ENCODE data around the gene SPACDR. TPM values are rescaled to one million over a fixed set of nuclear protein-coding genes. Genes with fewer than 3 reads are reported as not detected.

The SPACDR gene
- total RNA-seq, 5 donors from 2014 or later (not counting 1 experiment from before 2014, with no cell fraction given), result 1.3 to 4.0 (median 3.3) TPM

DNA sequence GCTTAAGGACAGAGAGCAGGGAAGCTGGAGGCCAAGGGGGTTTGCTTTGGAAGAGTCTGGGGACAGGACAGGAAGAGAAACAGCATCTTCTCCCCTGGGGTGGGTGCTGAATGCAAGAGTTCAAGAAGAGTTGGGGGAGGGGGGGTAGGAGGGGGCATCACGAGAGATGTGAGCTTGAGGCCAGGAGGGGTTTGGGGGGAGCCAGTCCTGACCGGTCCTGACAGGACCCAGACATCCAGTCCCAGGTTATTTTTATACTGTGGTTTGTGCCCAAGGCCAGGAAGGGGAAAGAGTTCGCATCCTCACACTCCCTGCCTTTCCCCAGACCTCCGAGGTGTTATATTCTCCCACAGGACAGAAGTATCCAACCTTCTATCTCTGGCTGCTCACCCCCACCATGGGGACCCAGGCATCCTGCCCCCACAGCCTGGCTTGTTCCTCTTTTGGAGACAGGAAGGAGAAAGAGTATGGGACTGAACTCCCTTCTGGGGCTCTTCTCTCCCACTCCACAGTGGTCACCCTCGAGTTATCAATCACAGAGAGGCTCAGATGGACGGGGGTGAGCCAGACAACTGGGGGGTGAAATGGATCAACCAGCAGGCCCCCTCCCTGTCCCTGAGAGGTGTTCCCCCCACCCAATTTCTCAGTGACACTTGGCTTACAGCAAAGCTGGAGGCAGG lies 12.2 kb upstream of the SPACDR start:
- peaks cover 49 to 52% (median 50%) of the 10 kb centered on the region in 3 donors for H3K4me1 Mint-ChIP-seq
- Histone ChIP-seq H3K4me3 (ENCODE audit: control insufficient read depth in 1 of 2, extremely low read depth in 1 of 2, low read length in 1 of 2) (peak overlapping the region; percentile 59 to 100), H3K27ac (ENCODE audit: low read length) (peak overlapping the region; percentile 66), H3K36me3 (ENCODE audit: control insufficient read depth in 2 of 2, extremely low read depth in 1 of 2, insufficient read depth in 1 of 2, low read length in 1 of 2) (peaks cover 4 to 52% of the 10 kb centered on the region in 2 donors), H3K9me3 (no peaks in the 10 kb centered on the region), H3K4me1 (ENCODE audit: control insufficient read depth in 1 of 2, extremely low read depth in 1 of 2, insufficient read depth in 2 of 2, low read length in 2 of 2) (peaks cover 27 to 67% of the 10 kb centered on the region in 2 experiments), H3K27me3 (replicated peaks in 1 of 2; ENCODE audit: control insufficient read depth in 2 of 2, extremely low read depth in 1 of 2, insufficient read depth in 2 of 2, low read length in 1 of 2) (peaks cover 0 to 3% of the 10 kb centered on the region in 2 experiments)
- DNase-seq, result no peak
- ChIA-PET POLR2A (interaction anchor here in 1 of 2 donors (0.6 kb wide), 1 partner anchor 373 kb away, joined by 4 read pairs; no protein-coding TSS in a partner anchor), CTCF (interaction anchor here in 1 of 2 donors (0.6 kb wide), 1 partner anchor 14 kb away, joined by 3 read pairs; no protein-coding TSS in a partner anchor)
- no peaks in the 10 kb centered on the region for H3K9me3 Mint-ChIP-seq
- H3K27me3 Mint-ChIP-seq, result no peaks in the 10 kb centered on the region
- WGBS (ENCODE audit: insufficient coverage), result no CpG with 5 or more reads among the region's 6 CpGs
- peak overlapping the region; percentile 91 to 97 (median 92) for H3K4me3 Mint-ChIP-seq
- H3K27ac Mint-ChIP-seq, result peak overlapping the region; percentile 93 to 94
- H3K36me3 Mint-ChIP-seq, result peaks cover 10% of the 10 kb centered on the region
- ATAC-seq (replicated peaks in 1 of 4), result no peak

DNA sequence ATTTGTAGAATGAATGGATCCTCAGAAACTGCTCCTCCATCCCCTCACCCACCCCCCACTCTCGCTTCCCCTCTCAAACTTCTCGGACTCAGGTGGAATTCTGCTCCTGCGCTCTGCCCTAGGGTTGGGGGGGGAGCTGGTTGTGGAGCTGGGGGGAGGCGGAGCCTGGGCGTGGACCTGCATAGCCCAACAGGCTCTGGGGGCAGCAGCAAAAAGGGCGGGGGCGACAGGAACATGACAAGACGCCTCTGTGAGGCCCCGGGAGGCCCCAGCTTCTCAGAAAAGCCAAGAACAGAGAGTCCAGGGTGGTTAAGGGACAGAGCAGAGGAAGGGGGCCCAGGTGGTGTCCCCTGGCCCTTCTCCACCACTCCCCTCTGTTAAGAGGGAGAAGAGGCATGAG lies 11.5 kb upstream of the SPACDR start:
- POLR2A ChIA-PET, result no interaction called here
- peak overlapping the region in 1 of 2 donors; percentile 21 for H3K4me3 ChIP-seq (ENCODE audit: control insufficient read depth in 1 of 2, extremely low read depth in 1 of 2, low read length in 1 of 2)
- H3K9me3 ChIP-seq, result no peaks in the 10 kb centered on the region
- no peaks in the 10 kb centered on the region for H3K27me3 ChIP-seq (replicated peaks in 1 of 2; ENCODE audit: control insufficient read depth in 2 of 2, extremely low read depth in 1 of 2, insufficient read depth in 2 of 2, low read length in 1 of 2)
- Mint-ChIP-seq H3K4me3 (peak overlapping the region; percentile 91 to 97 (median 92)), H3K27me3 (no peaks in the 10 kb centered on the region), H3K36me3 (peaks cover 12% of the 10 kb centered on the region), H3K27ac (peak overlapping the region; percentile 93 to 94), H3K9me3 (no peaks in the 10 kb centered on the region), H3K4me1 (peaks cover 49 to 55% (median 53%) of the 10 kb centered on the region in 3 donors)
- 60% methylated on average over 2 of the region's 9 CpGs for WGBS (ENCODE audit: insufficient coverage)
- H3K4me1 ChIP-seq (ENCODE audit: control insufficient read depth in 1 of 2, extremely low read depth in 1 of 2, insufficient read depth in 2 of 2, low read length in 2 of 2), result peaks cover 27 to 67% of the 10 kb centered on the region in 2 experiments
- no peak for ATAC-seq (replicated peaks in 1 of 4)
- peaks cover 4 to 56% of the 10 kb centered on the region in 2 donors for H3K36me3 ChIP-seq (ENCODE audit: control insufficient read depth in 2 of 2, extremely low read depth in 1 of 2, insufficient read depth in 1 of 2, low read length in 1 of 2)
- no peak for DNase-seq
- peak overlapping the region; percentile 60 for H3K27ac ChIP-seq (ENCODE audit: low read length)
- CTCF ChIA-PET, result interaction anchor here in 1 of 2 donors (0.5 to 1.4 kb wide), 3 partner anchors 84 to 263 kb away, joined by 3 to 5 read pairs (median 3); no protein-coding TSS in a partner anchor

DNA sequence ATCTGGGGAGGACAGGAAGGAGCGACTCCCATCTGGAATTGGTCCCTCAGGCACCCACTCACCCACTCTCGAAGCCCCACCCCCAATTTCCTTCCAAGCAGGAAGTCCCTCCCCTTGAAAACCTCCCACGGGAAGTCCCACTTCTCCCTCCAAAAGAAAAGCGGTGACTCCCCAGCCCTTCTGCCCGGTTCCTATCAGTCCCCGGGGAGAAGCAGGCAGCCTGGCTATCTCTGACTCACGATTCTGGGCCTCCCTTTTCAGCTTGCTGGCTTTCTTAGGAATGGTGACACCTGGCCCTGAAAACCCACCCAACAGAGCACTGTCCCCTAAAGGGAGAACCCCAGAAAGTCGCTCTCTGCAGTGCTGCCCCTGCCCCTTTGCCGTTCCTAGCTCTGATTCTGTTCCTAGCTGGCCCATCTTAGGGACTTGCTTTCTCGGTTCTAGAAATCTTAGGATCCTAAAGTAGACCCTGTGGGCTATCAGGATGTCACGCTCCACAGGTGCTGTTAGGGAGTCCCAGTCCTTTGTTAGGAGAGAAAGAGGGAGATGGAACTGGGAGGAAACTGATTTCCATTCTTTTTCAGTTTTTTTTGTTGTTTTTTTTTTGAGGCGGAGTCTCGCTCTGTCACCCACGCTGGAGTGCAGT lies 8.9 kb upstream of the SPACDR start:
- H3K9me3 Mint-ChIP-seq, result no peaks in the 10 kb centered on the region
- Histone ChIP-seq H3K4me3 (ENCODE audit: control insufficient read depth in 1 of 2, extremely low read depth in 1 of 2, low read length in 1 of 2) (no peak overlapping the region), H3K27me3 (replicated peaks in 1 of 2; ENCODE audit: control insufficient read depth in 2 of 2, extremely low read depth in 1 of 2, insufficient read depth in 2 of 2, low read length in 1 of 2) (no peaks in the 10 kb centered on the region), H3K36me3 (ENCODE audit: control insufficient read depth in 2 of 2, extremely low read depth in 1 of 2, insufficient read depth in 1 of 2, low read length in 1 of 2) (peaks cover 4 to 73% of the 10 kb centered on the region in 2 donors), H3K4me1 (ENCODE audit: control insufficient read depth in 1 of 2, extremely low read depth in 1 of 2, insufficient read depth in 2 of 2, low read length in 2 of 2) (peaks cover 22 to 75% of the 10 kb centered on the region in 2 experiments), H3K9me3 (no peaks in the 10 kb centered on the region), H3K27ac (ENCODE audit: low read length) (peak overlapping the region; percentile 53)
- ChIA-PET POLR2A (no interaction called here), CTCF (interaction anchor here in 1 of 2 donors (0.5 kb wide), 1 partner anchor 811 kb away, joined by 3 read pairs; no protein-coding TSS in a partner anchor)
- H3K27ac Mint-ChIP-seq, result peak overlapping the region; percentile 84 to 94
- DNase-seq, result peak in 1 of 35 experiments; percentile 32
- peak overlapping the region in 1 of 3 donors; percentile 91 for H3K4me3 Mint-ChIP-seq
- peaks cover 49 to 62% (median 60%) of the 10 kb centered on the region in 3 donors for H3K4me1 Mint-ChIP-seq
- WGBS (ENCODE audit: insufficient coverage), result 47% methylated on average over 10 of the region's 14 CpGs
- H3K36me3 Mint-ChIP-seq, result peaks cover 12% of the 10 kb centered on the region
- H3K27me3 Mint-ChIP-seq, result no peaks in the 10 kb centered on the region
- no peak for ATAC-seq (replicated peaks in 1 of 4)

DNA sequence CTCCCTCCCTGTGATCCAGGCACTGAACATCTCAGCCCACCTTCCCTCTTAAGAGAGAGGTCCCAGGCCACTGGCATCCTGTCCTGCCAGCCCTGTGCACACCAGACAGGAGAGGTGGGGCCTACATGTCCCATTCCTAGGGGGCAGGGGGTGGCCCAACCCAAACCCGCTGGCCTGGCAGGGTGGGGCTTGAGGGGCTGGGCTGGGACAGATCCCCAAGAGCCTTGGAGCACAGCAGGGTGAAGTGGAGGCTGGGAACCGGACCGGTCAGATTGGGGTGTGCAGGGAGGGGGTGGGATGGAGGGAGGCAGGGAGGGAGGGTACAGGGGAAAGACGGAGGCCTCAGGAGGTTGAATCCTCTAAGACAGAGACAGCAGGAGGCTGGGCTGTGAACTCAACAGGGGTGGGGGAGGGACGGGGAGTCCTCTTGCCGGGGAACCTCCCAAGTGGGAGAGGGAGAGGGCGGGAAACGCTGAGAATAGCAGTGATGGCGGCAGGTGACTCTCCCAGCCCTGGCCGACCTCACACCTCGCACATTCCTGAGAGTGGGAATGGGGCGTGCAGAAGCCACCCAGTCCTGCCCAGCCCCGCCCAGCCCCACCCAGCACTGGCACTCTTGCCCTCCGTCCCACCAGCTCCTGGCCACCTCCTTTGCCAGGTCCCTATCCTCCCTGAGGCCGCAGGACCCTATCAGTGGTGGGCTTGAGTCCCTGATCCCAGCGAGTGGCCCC lies 8.2 kb upstream of the SPACDR start:
- ATAC-seq (replicated peaks in 1 of 4) (no peak), DNase-seq (no peak)
- H3K4me1 Mint-ChIP-seq, result peaks cover 49 to 62% (median 60%) of the 10 kb centered on the region in 3 donors
- Histone ChIP-seq H3K36me3 (ENCODE audit: control insufficient read depth in 2 of 2, extremely low read depth in 1 of 2, insufficient read depth in 1 of 2, low read length in 1 of 2) (peaks cover 4 to 76% of the 10 kb centered on the region in 2 donors), H3K9me3 (no peaks in the 10 kb centered on the region), H3K4me3 (ENCODE audit: control insufficient read depth in 1 of 2, extremely low read depth in 1 of 2, low read length in 1 of 2) (no peak overlapping the region), H3K27me3 (replicated peaks in 1 of 2; ENCODE audit: control insufficient read depth in 2 of 2, extremely low read depth in 1 of 2, insufficient read depth in 2 of 2, low read length in 1 of 2) (no peaks in the 10 kb centered on the region), H3K27ac (ENCODE audit: low read length) (peak overlapping the region; percentile 53), H3K4me1 (ENCODE audit: control insufficient read depth in 1 of 2, extremely low read depth in 1 of 2, insufficient read depth in 2 of 2, low read length in 2 of 2) (peaks cover 22 to 75% of the 10 kb centered on the region in 2 experiments)
- CTCF ChIA-PET, result interaction anchor here in 1 of 2 donors (1.0 kb wide), 1 partner anchor 10 kb away, joined by 4 read pairs; no protein-coding TSS in a partner anchor
- no peaks in the 10 kb centered on the region for H3K27me3 Mint-ChIP-seq
- no peaks in the 10 kb centered on the region for H3K9me3 Mint-ChIP-seq
- POLR2A ChIA-PET, result no interaction called here
- no peak overlapping the region for H3K4me3 Mint-ChIP-seq
- 93% methylated on average over 11 of the region's 16 CpGs for WGBS (ENCODE audit: insufficient coverage)
- peak overlapping the region; percentile 84 to 94 for H3K27ac Mint-ChIP-seq
- H3K36me3 Mint-ChIP-seq, result peaks cover 12% of the 10 kb centered on the region

DNA sequence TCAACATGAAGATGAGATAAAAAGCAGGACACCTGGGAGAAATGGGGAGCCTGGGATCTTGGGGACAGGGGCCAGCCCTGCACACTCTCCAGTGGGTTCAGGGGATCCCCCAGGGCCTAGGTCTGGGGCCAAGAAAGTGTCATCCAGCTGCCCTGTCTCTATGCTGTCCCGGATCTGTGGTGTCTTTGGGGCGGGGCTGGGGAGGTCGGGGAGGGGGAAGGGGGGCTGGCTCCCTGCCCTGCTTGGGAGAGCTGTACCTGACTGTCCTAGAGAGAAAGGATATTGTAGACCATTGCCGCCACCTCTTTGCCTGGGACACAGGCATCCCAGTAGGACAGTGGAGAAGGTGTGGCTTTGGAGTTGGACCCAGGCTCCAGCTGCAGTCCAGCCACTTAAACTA lies 7.0 kb upstream of the SPACDR start:
- POLR2A ChIA-PET, result no interaction called here
- Mint-ChIP-seq H3K4me3 (no peak overlapping the region), H3K4me1 (peaks cover 37 to 52% (median 49%) of the 10 kb centered on the region in 3 donors), H3K9me3 (no peaks in the 10 kb centered on the region), H3K36me3 (peaks cover 9% of the 10 kb centered on the region), H3K27me3 (no peaks in the 10 kb centered on the region), H3K27ac (peak overlapping the region; percentile 58 to 70)
- H3K4me1 ChIP-seq (ENCODE audit: control insufficient read depth in 1 of 2, extremely low read depth in 1 of 2, insufficient read depth in 2 of 2, low read length in 2 of 2), result peaks cover 11 to 62% of the 10 kb centered on the region in 2 experiments
- no peak overlapping the region for H3K27ac ChIP-seq (ENCODE audit: low read length)
- H3K4me3 ChIP-seq (ENCODE audit: control insufficient read depth in 1 of 2, extremely low read depth in 1 of 2, low read length in 1 of 2), result no peak overlapping the region
- DNase-seq (no peak), ATAC-seq (replicated peaks in 1 of 4) (no peak)
- no peaks in the 10 kb centered on the region for H3K27me3 ChIP-seq (replicated peaks in 1 of 2; ENCODE audit: control insufficient read depth in 2 of 2, extremely low read depth in 1 of 2, insufficient read depth in 2 of 2, low read length in 1 of 2)
- 100% methylated on average over 1 of the region's 4 CpGs for WGBS (ENCODE audit: insufficient coverage)
- H3K36me3 ChIP-seq (ENCODE audit: control insufficient read depth in 2 of 2, extremely low read depth in 1 of 2, insufficient read depth in 1 of 2, low read length in 1 of 2), result peaks cover 4 to 74% of the 10 kb centered on the region in 2 donors
- no peaks in the 10 kb centered on the region for H3K9me3 ChIP-seq
- CTCF ChIA-PET, result interaction anchor here in 1 of 2 donors (0.6 to 1.5 kb wide), 3 partner anchors 12 to 119 kb away, joined by 3 to 11 read pairs (median 4); no protein-coding TSS in a partner anchor
